MG63 (cell line): ENCODE measurements around the gene EPB41L4B. TPM values are rescaled to one million over a fixed set of nuclear protein-coding genes. Genes with fewer than 3 reads are reported as not detected.
A peak's percentile ranks its signal among the peaks of the same experiment; 100 is the strongest.

ENCODE experiments used
- DNase-seq: peaks from one replicate; pipeline ENCODE4 v3.0.0-alpha.2; 2020
- H3K27me3 ChIP-seq: fragments of 250-450 bp; sonication (Bioruptor Pico); 2 replicates; pipeline ENCODE4 v1.5.1; 2020; ENCODE audit warnings: mild to moderate bottlenecking, moderate library complexity
- H3K36me3 ChIP-seq: fragments of 250-450 bp; sonication (Bioruptor Pico); 2 replicates; pipeline ENCODE4 v1.5.1; 2020; ENCODE audit warnings: mild to moderate bottlenecking, moderate library complexity
- H3K4me3 ChIP-seq: fragments of 250-450 bp; sonication (Bioruptor Pico); 2 replicates; pipeline ENCODE4 v1.5.1; 2020; ENCODE audit warnings: mild to moderate bottlenecking, moderate library complexity
- H3K9me3 ChIP-seq: fragments of 250-450 bp; sonication (Bioruptor Pico); 2 replicates; pipeline ENCODE4 v1.5.1; 2020; ENCODE audit warnings: mild to moderate bottlenecking, moderate library complexity
- total RNA-seq: library from RNA; depleted of rRNA; stranded (reverse); fragments of >200 nt; shearing (Covaris generic); gene quantifications from 2 replicates; pipeline ENCODE4 v1.2.3, GENCODE V29; 2014; ENCODE audit warnings: low replicate concordance

EPB41L4B gene
- total RNA-seq, 1 experiment from 2014 or later = 3.1 TPM

DNA sequence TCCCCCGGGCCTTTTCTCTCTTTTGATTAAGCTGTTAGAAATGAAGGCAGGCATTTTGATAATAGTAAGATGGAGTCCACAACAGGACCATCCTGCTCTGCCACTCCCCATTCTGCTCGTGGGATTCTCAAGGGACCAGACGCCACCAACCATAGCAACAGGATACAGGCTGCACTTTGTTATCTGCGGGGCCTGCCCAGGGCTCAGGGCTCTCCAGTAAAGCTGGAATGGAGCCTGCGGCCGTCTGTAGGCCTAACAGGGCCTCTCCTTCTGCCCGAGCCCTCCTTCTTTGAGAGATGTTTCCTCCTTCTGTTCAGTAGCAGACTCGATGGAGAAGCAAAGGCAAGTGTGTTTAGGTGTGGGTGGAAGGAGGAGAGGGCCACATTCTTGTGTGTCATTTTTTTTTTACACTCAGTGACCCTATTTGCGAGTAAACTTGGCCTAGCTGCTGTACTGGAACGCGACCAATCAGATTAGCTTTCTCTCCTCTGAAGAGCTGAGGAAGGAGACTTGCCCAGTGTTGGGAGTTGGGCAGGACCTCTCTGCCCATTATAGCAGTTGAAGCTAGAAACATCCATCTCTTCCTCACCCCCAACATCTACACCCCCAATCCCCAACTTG, 8.9 kb upstream of the EPB41L4B start:
- H3K36me3 ChIP-seq = no peaks in the 10 kb centered on the region
- H3K4me3 ChIP-seq = no peak overlapping the region
- no peaks in the 10 kb centered on the region for H3K27me3 ChIP-seq
- no peaks in the 10 kb centered on the region for H3K9me3 ChIP-seq
- DNase-seq = peak; percentile 51

DNA sequence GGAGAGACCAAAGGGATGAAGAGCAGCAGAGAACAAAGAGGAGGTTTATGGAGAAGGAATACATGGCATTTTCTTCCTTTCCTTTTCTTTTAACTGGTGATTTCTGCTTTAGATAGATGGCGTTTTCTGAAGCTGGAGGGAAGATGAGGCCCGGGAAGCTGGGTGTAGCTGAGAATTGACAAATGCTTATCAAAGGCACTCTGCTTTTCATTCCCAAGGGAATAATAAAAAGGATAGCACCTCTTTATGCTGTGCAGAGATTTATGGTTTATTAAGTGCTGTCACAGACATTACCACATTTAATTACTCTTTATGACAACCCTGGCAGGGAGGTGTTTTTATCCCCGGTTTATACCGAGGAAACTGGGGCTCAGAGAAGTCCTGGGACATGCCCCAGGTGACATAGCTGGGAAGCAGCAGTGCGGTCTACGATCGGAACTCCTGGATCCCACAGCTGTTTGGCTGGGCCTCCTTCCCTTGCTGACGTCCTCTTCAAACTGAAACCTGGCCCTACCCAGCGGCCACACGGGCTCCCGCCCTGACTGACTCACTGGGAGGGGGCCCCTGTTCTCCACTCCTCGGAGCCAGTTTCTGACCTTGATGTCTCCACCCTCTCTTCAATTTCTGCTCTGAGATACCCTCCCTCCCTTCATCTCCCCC, 8.2 kb upstream of the EPB41L4B start:
- Histone ChIP-seq H3K36me3 (no peaks in the 10 kb centered on the region), H3K9me3 (no peaks in the 10 kb centered on the region), H3K4me3 (no peak overlapping the region), H3K27me3 (no peaks in the 10 kb centered on the region)
- DNase-seq = peak; percentile 76

DNA sequence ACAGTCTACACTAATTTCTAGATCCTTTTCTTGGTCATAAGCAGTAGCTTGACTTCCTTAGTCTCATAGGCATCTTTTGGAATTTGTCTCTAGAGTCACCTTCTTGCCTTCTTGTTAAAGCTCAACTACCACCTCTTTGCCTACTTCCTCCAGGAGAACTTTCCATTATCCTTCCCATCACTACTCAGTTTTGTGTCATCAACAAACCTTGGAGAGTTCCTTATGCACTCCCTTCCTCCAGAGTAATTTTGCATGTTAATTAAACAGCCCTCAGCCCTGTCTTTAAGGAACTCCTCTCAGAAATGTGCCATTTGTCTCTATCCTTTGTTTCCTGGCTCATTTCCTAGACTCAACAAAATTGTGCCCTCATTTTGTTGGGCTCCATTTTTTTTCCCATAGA, 4.2 kb upstream of the EPB41L4B start:
- H3K9me3 ChIP-seq = no peaks in the 10 kb centered on the region
- H3K4me3 ChIP-seq = no peak overlapping the region
- no peaks in the 10 kb centered on the region for H3K27me3 ChIP-seq
- no peak for DNase-seq
- no peaks in the 10 kb centered on the region for H3K36me3 ChIP-seq

DNA sequence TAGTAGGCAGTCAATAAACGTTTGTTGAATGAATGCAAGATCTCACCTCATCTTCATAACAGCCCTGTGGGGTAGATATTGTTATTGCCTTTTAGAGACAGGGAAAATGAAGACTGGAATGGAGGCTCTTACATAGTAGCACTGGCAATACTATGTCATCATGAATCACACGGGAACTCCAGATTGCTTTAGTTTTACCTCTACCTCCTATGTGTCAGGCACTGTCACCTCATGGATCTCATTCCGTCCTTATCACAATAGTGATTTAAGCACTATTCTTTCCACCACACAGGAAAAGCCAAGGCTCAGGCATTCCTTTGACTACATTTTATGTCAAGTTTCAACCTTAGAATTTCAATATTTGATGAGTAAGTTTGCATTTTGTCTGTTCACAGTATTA, 2.9 kb upstream of the EPB41L4B start:
- DNase-seq = no peak
- Histone ChIP-seq H3K4me3 (no peak overlapping the region), H3K36me3 (no peaks in the 10 kb centered on the region), H3K9me3 (no peaks in the 10 kb centered on the region), H3K27me3 (no peaks in the 10 kb centered on the region)

DNA sequence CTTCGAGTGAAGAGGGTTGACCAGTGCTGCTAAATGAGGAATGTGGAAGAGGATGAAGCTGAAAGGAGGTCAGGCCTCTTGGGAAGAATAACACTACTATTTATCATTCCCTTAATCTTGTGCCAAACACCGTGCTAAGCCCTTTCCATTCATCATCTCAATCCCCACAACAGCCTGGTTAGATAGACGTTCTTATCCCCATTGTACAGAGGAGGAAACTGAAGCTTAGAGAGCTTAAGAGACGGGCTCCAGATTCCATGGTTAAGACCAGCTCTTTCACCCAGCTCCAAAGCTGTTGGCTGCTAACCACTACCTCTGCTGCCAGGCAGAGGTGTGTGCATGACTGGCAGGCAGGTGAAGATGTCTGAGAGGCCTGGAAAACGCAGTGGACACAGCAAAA, 868 bp upstream of the EPB41L4B start:
- Histone ChIP-seq H3K27me3 (no peaks in the 10 kb centered on the region), H3K9me3 (no peaks in the 10 kb centered on the region), H3K36me3 (no peaks in the 10 kb centered on the region), H3K4me3 (no peak overlapping the region)
- DNase-seq = no peak

DNA sequence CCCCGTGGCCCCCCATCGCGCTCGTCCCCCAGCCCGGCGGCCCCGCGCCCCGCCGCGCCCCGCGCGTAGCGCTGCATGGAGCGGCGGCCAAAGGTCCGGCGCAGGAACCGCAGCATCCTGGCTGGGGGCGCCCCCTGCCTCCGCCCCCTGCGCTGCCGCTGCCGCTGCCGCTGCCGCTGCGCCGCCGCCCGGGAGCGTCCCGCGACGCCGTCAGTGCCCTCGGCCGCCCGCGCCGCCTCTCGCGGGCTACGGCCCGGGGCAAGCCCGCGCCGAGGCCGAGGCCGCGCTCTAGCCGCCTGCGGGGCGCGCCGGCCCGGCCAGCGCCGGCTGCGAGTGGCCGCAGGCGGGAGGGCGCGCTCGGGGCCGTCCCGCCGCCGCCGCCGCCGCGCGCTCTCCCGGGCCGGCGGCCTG, 523 bp downstream of the EPB41L4B start:
- peak; percentile 20 for DNase-seq
- Histone ChIP-seq H3K36me3 (no peaks in the 10 kb centered on the region), H3K4me3 (no peak overlapping the region), H3K9me3 (no peaks in the 10 kb centered on the region), H3K27me3 (no peaks in the 10 kb centered on the region)

DNA sequence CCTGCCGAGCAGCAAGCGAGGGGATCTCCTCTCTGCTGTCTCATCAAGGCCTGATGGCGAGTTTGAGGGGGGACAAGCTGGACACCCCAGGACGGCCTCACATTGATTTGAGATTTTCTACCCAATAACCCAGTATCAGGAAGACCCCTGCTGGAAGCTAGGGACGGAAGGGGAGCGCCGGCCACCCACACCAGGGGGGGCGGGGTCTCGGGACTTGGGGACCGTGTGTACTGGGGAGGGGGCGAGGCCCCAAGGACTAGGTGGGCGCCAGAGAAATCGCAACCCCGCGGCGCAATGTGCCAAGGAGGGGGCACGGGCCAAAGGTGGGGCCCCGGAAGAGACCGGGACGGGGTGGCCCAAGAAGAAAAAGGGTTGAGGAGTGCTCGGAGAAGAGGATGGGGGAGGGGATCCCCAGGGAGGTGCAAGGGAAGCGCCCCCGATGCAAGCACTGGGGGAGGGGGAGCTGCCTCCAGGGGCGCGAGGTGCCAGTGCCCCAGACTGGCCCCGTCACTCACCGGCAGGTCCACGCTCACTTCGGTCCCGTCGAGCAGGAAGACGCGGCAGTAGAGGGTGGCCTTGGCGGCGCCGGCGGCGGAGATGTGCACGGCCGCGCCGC, 1.1 kb downstream of the EPB41L4B start:
- H3K4me3 ChIP-seq = peak overlapping the region; percentile 24
- H3K27me3 ChIP-seq = no peaks in the 10 kb centered on the region
- peak; percentile 14 for DNase-seq
- no peaks in the 10 kb centered on the region for H3K9me3 ChIP-seq
- no peaks in the 10 kb centered on the region for H3K36me3 ChIP-seq

DNA sequence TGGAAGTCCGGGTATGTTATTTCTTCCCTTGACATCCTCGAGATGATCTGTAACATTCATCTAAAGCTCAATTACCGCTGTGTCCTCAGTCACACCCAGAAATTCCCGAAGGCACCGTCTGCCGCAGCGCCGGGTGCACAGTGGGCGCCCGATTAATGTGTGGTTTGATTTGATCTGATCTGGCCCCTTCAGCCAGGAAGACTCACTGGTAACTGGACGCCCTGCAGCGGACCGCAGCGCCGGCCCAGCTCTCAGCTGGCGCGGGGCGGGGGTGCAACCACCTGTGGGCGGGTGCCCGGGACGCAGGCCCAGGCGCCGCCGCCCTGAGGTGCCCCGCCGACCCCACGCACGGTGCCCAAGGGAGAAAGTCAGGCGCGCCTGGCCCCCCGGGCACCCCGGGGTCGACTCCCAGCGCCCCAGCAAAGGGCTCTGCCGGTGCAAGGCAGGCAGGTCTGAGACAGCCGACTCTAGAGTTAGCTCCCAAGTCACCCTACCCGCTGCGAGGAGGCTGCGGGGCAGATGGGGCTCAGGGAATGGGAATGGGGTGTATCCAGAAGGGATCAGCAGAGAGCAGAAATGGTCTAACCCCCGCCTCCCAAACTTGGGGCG, 1.7 kb downstream of the EPB41L4B start:
- no peaks in the 10 kb centered on the region for H3K36me3 ChIP-seq
- no peaks in the 10 kb centered on the region for H3K27me3 ChIP-seq
- H3K9me3 ChIP-seq = no peaks in the 10 kb centered on the region
- no peak for DNase-seq
- H3K4me3 ChIP-seq = no peak overlapping the region

DNA sequence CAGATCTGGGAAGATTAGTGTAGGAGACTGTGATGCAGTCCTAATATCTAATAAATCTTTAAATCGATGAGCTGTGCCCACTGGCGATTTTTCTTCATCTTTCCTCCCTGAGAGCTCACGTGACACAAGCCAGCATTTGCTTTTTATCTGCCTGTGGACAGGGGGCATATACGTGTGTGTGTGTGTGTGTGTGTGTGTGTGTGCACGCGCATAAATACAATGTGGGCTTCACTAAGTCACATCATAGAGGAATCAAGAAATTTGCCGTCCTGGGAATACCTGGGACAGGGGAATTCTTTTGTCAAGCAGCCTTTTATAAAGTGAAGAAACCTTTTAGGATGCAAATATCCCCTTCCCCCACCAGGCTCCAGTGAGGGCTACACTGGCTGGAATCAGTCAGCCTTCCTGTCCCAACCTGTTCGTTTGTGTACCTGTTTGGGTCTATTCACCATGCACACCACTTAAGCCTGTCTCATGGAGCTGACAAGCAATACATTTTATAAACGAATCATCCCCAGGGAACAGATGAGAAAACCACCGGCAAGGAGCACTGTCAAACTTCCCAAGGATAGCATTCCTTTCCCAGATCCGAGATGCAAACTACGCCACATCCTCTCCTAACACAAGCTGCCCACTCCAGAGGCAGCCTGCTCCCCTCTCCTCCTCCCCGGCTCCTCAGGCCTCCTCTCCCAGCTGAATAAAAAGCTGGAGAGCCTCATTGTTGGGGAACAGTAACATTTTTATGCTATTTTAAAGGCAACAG, 2.7 kb downstream of the EPB41L4B start:
- no peak overlapping the region for H3K4me3 ChIP-seq
- no peaks in the 10 kb centered on the region for H3K36me3 ChIP-seq
- H3K27me3 ChIP-seq = no peaks in the 10 kb centered on the region
- H3K9me3 ChIP-seq = no peaks in the 10 kb centered on the region
- no peak for DNase-seq

DNA sequence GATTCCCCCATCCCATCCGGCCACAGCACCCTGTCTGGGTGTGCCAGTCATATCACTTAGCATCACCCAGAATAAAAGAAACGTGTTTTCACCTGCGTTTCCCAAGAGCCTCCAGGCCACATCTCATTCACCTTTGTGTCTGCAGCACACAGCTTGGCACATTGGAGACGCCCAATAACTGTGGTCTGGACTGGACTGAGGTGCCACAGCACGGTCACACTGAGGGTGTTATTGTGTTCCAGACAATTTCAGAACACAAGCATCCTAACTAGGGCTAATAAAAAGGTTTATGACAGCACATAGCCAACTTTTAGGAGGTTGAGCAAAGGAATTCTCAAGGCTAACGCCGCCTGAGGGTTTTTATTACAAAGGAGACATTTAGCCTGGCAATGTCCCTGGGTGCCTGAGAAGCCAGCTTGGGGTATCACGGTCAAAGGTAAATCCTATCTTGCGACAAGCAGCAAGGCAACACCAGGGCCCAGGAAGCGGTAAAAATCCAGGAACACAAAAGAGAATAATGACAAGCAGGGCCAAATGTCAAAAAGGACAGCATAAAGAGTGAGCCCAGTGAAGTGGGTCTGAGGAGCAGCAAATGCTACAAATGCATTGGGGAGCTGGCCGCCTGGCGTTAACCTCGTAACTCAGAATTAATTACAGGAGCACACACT, 3.4 kb downstream of the EPB41L4B start:
- Histone ChIP-seq H3K4me3 (no peak overlapping the region), H3K36me3 (no peaks in the 10 kb centered on the region), H3K9me3 (no peaks in the 10 kb centered on the region), H3K27me3 (no peaks in the 10 kb centered on the region)
- no peak for DNase-seq

DNA sequence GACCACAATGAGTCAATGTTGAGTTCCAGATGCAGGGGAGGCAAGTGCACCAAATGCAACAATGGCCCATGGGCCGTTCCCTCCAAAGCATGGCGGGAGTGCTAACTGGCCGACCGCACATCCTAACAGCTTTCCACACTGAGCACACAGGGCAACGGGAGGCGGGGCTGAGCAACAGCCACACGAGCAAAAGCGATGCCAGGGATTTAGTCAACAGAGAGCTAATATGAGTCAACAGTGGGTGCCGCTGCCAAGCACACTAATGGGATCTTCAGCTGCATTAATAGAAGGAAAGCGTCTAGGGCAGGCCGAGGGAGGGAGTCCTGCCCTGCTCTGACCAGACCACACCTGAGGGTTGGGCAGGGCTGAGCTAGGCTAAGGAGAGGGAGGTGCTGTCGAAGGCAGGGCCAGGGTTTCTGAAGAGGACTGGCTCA, 4.6 kb downstream of the EPB41L4B start:
- Histone ChIP-seq H3K36me3 (no peaks in the 10 kb centered on the region), H3K27me3 (no peaks in the 10 kb centered on the region), H3K4me3 (no peak overlapping the region), H3K9me3 (no peaks in the 10 kb centered on the region)
- DNase-seq = peak; percentile 96

DNA sequence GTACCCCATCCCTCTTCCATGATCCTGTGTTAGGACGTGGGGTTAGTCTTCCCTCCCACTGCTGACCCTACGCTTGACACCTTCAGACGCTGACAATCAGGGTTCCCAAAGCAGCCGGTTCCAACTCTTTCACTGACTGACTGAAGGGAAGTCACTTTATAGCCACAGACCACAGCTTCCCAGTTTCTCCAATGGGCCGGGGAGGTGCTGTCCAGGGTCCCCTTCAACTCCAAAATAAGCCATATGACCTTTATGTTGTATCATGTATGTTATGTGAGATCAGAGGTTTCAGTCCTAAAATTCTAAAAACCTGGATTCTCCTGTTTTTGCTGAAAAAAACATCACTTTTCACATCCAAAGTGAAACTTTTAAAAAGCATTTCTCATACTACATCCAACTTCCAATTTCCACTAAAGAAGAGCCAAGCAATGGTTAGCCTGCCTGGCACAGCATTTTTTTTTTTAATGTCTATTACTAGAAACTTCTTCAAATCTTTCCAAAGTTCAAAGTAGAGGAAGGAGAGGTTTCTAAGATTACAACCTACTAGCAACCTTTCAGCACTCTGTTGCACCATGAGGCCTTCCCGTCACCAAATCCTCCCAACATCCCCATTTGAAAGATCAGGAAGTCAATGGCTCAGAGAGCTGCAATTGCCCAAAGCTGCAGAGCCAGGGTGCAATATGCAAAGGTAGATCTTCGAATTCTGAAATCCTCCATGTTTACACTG, 5.2 kb downstream of the EPB41L4B start:
- DNase-seq = no peak
- no peaks in the 10 kb centered on the region for H3K9me3 ChIP-seq
- no peak overlapping the region for H3K4me3 ChIP-seq
- H3K36me3 ChIP-seq = no peaks in the 10 kb centered on the region
- H3K27me3 ChIP-seq = no peaks in the 10 kb centered on the region

DNA sequence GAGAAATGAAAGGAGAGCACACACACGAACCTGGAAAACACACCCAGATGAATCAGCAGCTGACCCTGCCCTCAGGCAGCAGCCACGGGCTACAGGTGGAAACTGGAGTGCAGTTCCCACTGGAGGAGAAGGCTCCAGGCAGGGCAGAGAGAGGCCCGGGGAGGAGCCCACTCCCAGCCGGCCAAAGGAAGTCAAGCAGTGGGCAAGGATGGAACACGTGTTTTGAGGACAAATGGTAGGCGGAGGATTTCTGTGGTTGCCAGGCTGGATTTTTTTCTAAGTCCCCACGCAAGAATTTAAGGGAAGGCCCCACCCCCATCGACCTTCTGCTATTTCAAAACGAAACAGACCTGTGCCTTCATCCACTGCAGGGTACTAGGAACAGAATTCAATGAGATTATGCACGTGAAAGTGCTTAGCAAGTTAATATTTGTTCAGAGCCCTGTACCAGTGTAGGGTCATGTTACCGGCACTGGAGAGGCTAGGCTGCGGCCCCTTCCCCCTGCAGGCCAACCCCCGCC, 6.8 kb downstream of the EPB41L4B start:
- no peaks in the 10 kb centered on the region for H3K36me3 ChIP-seq
- no peak overlapping the region for H3K4me3 ChIP-seq
- no peaks in the 10 kb centered on the region for H3K9me3 ChIP-seq
- H3K27me3 ChIP-seq = no peaks in the 10 kb centered on the region
- no peak for DNase-seq

DNA sequence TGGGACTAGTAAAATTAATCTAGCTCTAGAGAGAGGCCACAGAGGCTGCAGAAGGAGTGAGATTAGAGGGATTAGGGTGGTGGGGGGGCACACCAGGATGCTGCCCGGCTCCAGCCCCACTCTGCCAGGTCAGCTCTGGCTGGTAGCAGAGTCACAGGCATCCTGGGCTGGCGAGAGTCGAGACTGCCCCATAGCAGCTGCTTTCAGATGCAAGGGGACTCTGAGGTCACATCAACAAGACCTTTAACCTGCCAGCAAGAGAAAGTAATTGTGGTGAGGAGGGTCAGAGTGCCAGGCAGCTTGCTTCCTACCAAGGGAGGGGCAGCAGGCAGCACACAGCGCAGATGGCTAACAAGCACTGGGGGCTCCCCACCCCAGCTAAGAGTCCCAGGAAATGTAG, 7.5 kb downstream of the EPB41L4B start:
- H3K9me3 ChIP-seq = no peaks in the 10 kb centered on the region
- H3K36me3 ChIP-seq = no peaks in the 10 kb centered on the region
- H3K4me3 ChIP-seq = no peak overlapping the region
- no peaks in the 10 kb centered on the region for H3K27me3 ChIP-seq
- DNase-seq = no peak

DNA sequence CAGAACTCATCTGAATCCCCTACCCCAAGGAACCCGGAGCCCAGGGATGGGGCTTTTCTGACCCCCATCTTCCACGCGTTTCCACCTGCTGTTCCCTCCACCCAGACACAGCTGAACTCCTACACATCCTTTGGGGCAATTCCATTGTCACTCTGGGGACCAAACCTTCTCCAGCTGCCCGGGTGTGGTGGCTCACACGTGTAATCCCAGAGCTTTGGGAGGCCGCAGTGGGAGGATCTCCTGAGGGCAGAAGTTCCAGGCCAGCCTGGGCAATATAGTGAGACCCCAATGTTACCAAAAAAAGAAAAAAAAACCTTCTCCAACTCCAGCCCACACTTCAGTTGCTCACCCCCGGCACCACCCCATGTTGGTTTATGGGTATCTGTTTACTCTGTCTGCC, 8.1 kb downstream of the EPB41L4B start:
- Histone ChIP-seq H3K36me3 (no peaks in the 10 kb centered on the region), H3K4me3 (no peak overlapping the region), H3K9me3 (no peaks in the 10 kb centered on the region), H3K27me3 (no peaks in the 10 kb centered on the region)
- no peak for DNase-seq

DNA sequence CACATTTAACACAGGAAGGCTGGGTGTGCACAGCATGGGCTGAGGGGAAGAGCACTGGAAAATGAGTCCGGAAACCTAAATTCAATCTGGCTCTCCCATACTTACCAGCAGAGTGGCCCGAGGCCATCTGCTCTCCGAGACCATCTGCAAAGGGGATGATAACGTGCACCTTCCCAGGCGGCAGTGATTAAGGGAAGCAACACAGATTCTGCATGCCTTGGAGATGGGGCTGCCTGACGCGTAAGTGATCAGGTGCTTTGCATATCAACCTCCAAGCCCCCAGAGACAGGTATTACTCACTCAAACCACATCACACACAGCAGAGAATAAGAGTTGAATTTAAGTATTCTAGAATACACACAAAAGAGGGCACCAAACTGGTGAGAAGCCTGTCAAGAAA, 9.1 kb downstream of the EPB41L4B start:
- DNase-seq = no peak
- Histone ChIP-seq H3K4me3 (no peak overlapping the region), H3K9me3 (no peaks in the 10 kb centered on the region)

More for the DNA sequence above, 9.1 kb downstream of the EPB41L4B start:
- Histone ChIP-seq H3K36me3 (no peaks in the 10 kb centered on the region), H3K27me3 (no peaks in the 10 kb centered on the region)
